Measurements from ENCODE around the gene NANS.

DNA sequence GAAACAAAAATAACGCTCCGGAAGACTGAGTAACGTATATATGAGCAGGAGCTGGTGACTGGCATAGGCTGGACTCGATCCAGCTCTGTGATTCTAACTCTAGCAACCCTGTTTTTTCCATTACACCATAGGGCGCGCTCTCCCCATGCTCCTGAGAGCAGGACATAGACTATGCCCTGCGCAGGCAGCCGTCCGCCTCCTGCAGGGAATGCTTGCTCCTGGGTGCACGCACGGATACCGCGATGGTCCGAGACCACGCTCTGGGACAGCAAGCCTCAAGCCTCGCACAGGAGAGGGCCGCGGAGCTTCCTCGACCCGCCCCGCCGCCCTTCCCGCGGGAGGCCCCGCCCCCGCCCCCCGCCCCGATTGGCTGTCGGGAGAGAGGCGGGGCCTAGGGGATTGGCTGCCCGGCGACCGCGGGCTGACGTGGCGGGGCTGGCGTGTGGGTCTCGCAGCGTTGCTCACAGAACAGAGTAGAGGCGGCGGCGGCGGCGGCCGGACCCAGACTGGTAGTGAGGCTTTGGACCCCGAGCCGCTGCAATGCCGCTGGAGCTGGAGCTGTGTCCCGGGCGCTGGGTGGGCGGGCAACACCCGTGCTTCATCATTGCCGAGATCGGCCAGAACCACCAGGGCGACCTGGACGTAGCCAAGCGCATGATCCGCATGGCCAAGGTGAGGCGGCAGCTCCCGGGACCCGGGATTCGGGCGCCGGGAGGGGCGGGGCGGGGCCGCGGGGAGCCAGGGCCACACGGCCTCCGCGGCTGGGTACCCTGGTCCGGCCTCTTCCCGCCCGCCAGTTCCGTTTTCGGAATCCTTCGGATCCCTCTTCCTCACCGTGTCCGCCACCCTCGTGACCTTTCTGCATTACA, at the start of gene NANS:
- TF ChIP-seq, protein P1, sequence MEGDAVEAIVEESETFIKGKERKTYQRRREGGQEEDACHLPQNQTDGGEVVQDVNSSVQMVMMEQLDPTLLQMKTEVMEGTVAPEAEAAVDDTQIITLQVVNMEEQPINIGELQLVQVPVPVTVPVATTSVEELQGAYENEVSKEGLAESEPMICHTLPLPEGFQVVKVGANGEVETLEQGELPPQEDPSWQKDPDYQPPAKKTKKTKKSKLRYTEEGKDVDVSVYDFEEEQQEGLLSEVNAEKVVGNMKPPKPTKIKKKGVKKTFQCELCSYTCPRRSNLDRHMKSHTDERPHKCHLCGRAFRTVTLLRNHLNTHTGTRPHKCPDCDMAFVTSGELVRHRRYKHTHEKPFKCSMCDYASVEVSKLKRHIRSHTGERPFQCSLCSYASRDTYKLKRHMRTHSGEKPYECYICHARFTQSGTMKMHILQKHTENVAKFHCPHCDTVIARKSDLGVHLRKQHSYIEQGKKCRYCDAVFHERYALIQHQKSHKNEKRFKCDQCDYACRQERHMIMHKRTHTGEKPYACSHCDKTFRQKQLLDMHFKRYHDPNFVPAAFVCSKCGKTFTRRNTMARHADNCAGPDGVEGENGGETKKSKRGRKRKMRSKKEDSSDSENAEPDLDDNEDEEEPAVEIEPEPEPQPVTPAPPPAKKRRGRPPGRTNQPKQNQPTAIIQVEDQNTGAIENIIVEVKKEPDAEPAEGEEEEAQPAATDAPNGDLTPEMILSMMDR (IDR thresholded peaks at IDR 0.05) = peak in 1 of 4 experiments; percentile 3
- TF ChIP-seq POLR2AphosphoS5 (IDR thresholded peaks at IDR 0.05) = peak; percentile 95
- TF ChIP-seq POLR2A (IDR thresholded peaks at IDR 0.05) = peak; percentile 99
